Neuronal stem cell (in vitro differentiated cells): ENCODE data around the gene PCDHA8.
"Not testable (repeated sequence)": the region's sequence is repeated elsewhere in the genome, so short reads cannot be mapped to it uniquely, and the experiment has no call there.

Experiments
- DNase-seq: peaks from one replicate; pipeline ENCODE4 v3.0.0-alpha.2; 2013; ENCODE audit warnings: low spot score
- H2AFZ ChIP-seq: one replicate; pipeline ENCODE4 v1.6.1; 2013; ENCODE audit warnings: mild to moderate bottlenecking, low read length, inconsistent platforms
- H2AK5ac ChIP-seq: 2 replicates; pipeline ENCODE4 v1.6.1; 2013; ENCODE audit warnings: low read depth, mild to moderate bottlenecking, inconsistent platforms, low read length, moderate library complexity, mixed read lengths
- H2BK120ac ChIP-seq: 2 replicates; pipeline ENCODE4 v1.6.1; 2013; ENCODE audit warnings: low read depth, mild to moderate bottlenecking, inconsistent platforms, low read length, moderate library complexity, mixed read lengths
- H2BK12ac ChIP-seq: one replicate; pipeline ENCODE4 v1.6.1; 2013; ENCODE audit warnings: low read length, inconsistent platforms
- H2BK15ac ChIP-seq: 2 replicates; pipeline ENCODE4 v1.6.1; 2013; ENCODE audit warnings: mild to moderate bottlenecking, low read length, inconsistent platforms, mixed read lengths
- H2BK5ac ChIP-seq: one replicate; pipeline ENCODE4 v1.6.1; 2013; ENCODE audit warnings: inconsistent platforms, mild to moderate bottlenecking, low read length, moderate library complexity
- H3K14ac ChIP-seq: one replicate; pipeline ENCODE4 v1.6.1; 2013; ENCODE audit warnings: low read length, inconsistent platforms
- H3K18ac ChIP-seq: 2 replicates; pipeline ENCODE4 v1.6.1; 2013; ENCODE audit warnings: low read length, inconsistent platforms
- H3K23ac ChIP-seq: 2 replicates; pipeline ENCODE4 v1.6.1; 2013; ENCODE audit warnings: low read depth, mild to moderate bottlenecking, mixed read lengths, low read length, inconsistent platforms; ENCODE audit not compliant: poor library complexity
- H3K27ac ChIP-seq: replicated peaks from 3 replicates; pipeline ENCODE4 v1.5.1; 2013; ENCODE audit warnings: low read length, inconsistent platforms
- H3K27me3 ChIP-seq, 3 experiments: 2 replicates each; pipeline ENCODE4 v1.6.1; 2013; ENCODE audit warnings: low read length in 3 of 3, mild to moderate bottlenecking in 2 of 3, inconsistent platforms in 1 of 3, low read depth in 1 of 3, mixed read lengths in 1 of 3, moderate library complexity in 1 of 3; ENCODE audit not compliant: control insufficient read depth in 3 of 3, insufficient read depth in 3 of 3
- H3K36me3 ChIP-seq, 2 donors: replicated peaks in 1 of 2; 2 replicates each; pipeline ENCODE4 v1.6.1; 2013; ENCODE audit warnings: low read length in 2 of 2; ENCODE audit not compliant: control insufficient read depth in 2 of 2, insufficient read depth in 2 of 2
- H3K4ac ChIP-seq: 2 replicates; pipeline ENCODE4 v1.6.1; 2013; ENCODE audit warnings: inconsistent platforms, mild to moderate bottlenecking, low read length, moderate library complexity
- H3K4me1 ChIP-seq, 2 donors: 1 replicate in 1 of 2; 2 replicates in 1 of 2; pipeline ENCODE4 v1.6.1; 2013; ENCODE audit warnings: low read length in 2 of 2, low read depth in 1 of 2; ENCODE audit not compliant: control insufficient read depth in 2 of 2, insufficient read depth in 1 of 2
- H3K4me2 ChIP-seq: one replicate; pipeline ENCODE4 v1.6.1; 2013; ENCODE audit warnings: mild to moderate bottlenecking, low read length, inconsistent platforms; ENCODE audit not compliant: insufficient read depth, poor library complexity, severe bottlenecking
- H3K4me3 ChIP-seq, 2 donors: 2 replicates each; pipeline ENCODE4 v1.5.1; 2013; ENCODE audit warnings: low read length in 2 of 2, mild to moderate bottlenecking in 2 of 2, inconsistent platforms in 1 of 2, moderate library complexity in 1 of 2
- H3K79me1 ChIP-seq: one replicate; pipeline ENCODE4 v1.6.1; 2013; ENCODE audit warnings: low read depth, mild to moderate bottlenecking, inconsistent platforms, low read length, moderate library complexity
- H3K9ac ChIP-seq: one replicate; pipeline ENCODE4 v1.6.1; 2013; ENCODE audit warnings: mild to moderate bottlenecking, low read depth, low read length, inconsistent platforms; ENCODE audit not compliant: poor library complexity
- H3K9me3 ChIP-seq, 2 donors: replicated peaks in 1 of 2; 2 replicates each; pipeline versions ENCODE3 to v1.6.1; 2013; ENCODE audit warnings: low read length in 2 of 2, mild to moderate bottlenecking in 2 of 2, inconsistent platforms in 1 of 2, low read depth in 1 of 2, mixed read lengths in 1 of 2, moderate library complexity in 1 of 2; ENCODE audit not compliant: control insufficient read depth in 2 of 2, insufficient read depth in 1 of 2
- H4K8ac ChIP-seq: one replicate; pipeline ENCODE4 v1.6.1; 2013; ENCODE audit warnings: low read depth, mild to moderate bottlenecking, inconsistent platforms, low read length, moderate library complexity
- H4K91ac ChIP-seq: one replicate; pipeline ENCODE4 v1.6.1; 2013; ENCODE audit warnings: low read length, low read depth, mild to moderate bottlenecking, inconsistent platforms; ENCODE audit not compliant: poor library complexity
- WGBS, 2 donors: extraction: QIAGEN DNeasy Blood & Tissue Kit; methylation state at CpG; one replicate each; pipeline ENCODE4 v1.1.7; 2013; ENCODE audit warnings: missing lambda C conversion rate in 2 of 2, mixed read lengths in 1 of 2; ENCODE audit not compliant: insufficient read length in 2 of 2, insufficient replicate concordance in 1 of 2; ENCODE audit errors: extremely low coverage in 2 of 2; 5-methylcytosine and 5-hydroxymethylcytosine counted together

PCDHA8 gene

GRCh38 chr5:140796072-140796717 is 44.8 kb upstream of the PCDHA8 start:
- H2AFZ ChIP-seq, H2BK120ac ChIP-seq, H4K91ac ChIP-seq, H3K27me3 ChIP-seq, H3K9ac ChIP-seq, H3K23ac ChIP-seq, H3K36me3 ChIP-seq, H2BK12ac ChIP-seq, DNase-seq, H3K4ac ChIP-seq, H3K27ac ChIP-seq, H3K18ac ChIP-seq, H2AK5ac ChIP-seq, H2BK5ac ChIP-seq, H3K4me1 ChIP-seq, H3K79me1 ChIP-seq, H2BK15ac ChIP-seq, H3K14ac ChIP-seq: not testable (repeated sequence)
- WGBS, 2 donors, result no CpG with 5 or more reads among the region's 72 CpGs
- peak overlapping the region in 1 of 2 donors; percentile 69 for H3K4me3 ChIP-seq
- peak overlapping the region; percentile 11 for H3K4me2 ChIP-seq
- H3K9me3 ChIP-seq, result peaks cover 24 to 53% of the 10 kb centered on the region in 2 donors
- peak overlapping the region; percentile 52 for H4K8ac ChIP-seq

GRCh38 chr5:140796718-140797095 is 44.3 kb upstream of the PCDHA8 start:
- peak overlapping the region; percentile 63 for H3K9ac ChIP-seq
- peak overlapping the region in 1 of 2 donors; percentile 69 for H3K4me3 ChIP-seq
- H3K27me3 ChIP-seq, result no peaks in the 10 kb centered on the region
- no peak overlapping the region for H3K4ac ChIP-seq
- no peaks in the 10 kb centered on the region for H3K4me1 ChIP-seq
- no peak for DNase-seq
- peaks cover 3% of the 10 kb centered on the region for H3K79me1 ChIP-seq
- H3K27ac ChIP-seq, result no peak overlapping the region
- H3K4me2 ChIP-seq, result no peak overlapping the region
- H3K36me3 ChIP-seq, result peaks cover 2 to 8% of the 10 kb centered on the region in 2 donors
- no peak overlapping the region for H2BK120ac ChIP-seq
- H2AK5ac ChIP-seq, result no peak overlapping the region
- peaks cover 24 to 58% of the 10 kb centered on the region in 2 donors for H3K9me3 ChIP-seq
- peak overlapping the region; percentile 89 for H3K23ac ChIP-seq
- WGBS, 2 donors, result no CpG with 5 or more reads among the region's 39 CpGs
- H2BK12ac ChIP-seq, result peak overlapping the region; percentile 41
- H2BK5ac ChIP-seq, result no peak overlapping the region
- H3K14ac ChIP-seq, result peak overlapping the region; percentile 31
- no peak overlapping the region for H4K91ac ChIP-seq
- H2AFZ ChIP-seq, result no peak overlapping the region
- no peak overlapping the region for H3K18ac ChIP-seq
- peak overlapping the region; percentile 52 for H4K8ac ChIP-seq
- no peak overlapping the region for H2BK15ac ChIP-seq

- H3K4me3 ChIP-seq, result peak within 1 kb of the TSS in 1 of 2 donors; percentile 50
- no peak within 1 kb of the TSS for H3K9ac ChIP-seq
- WGBS, 2 donors, result no CpG with 5 or more reads among the region's 29 CpGs
- H3K23ac ChIP-seq, result no peak within 1 kb of the TSS
- DNase-seq, result no peak
- H2BK5ac ChIP-seq, result no peak within 1 kb of the TSS
- no peak within 1 kb of the TSS for H2AFZ ChIP-seq
- H3K9me3 ChIP-seq, result peaks cover 26 to 55% of the 10 kb centered on the region in 2 donors
- no peaks in the 10 kb centered on the region for H3K4me1 ChIP-seq
- no peak within 1 kb of the TSS for H3K4ac ChIP-seq
- no peak within 1 kb of the TSS for H4K91ac ChIP-seq
- no peak within 1 kb of the TSS for H2BK12ac ChIP-seq
- H3K79me1 ChIP-seq, result peaks cover 6% of the 10 kb centered on the region
- no peak within 1 kb of the TSS for H3K4me2 ChIP-seq
- H2AK5ac ChIP-seq, result no peak within 1 kb of the TSS
- H2BK15ac ChIP-seq, result no peak within 1 kb of the TSS
- no peaks in the 10 kb centered on the region for H3K27me3 ChIP-seq
- H3K14ac ChIP-seq, result no peak within 1 kb of the TSS
- no peak within 1 kb of the TSS for H4K8ac ChIP-seq
- peaks cover 5 to 16% of the 10 kb centered on the region in 2 donors for H3K36me3 ChIP-seq
- H3K18ac ChIP-seq, result no peak within 1 kb of the TSS
- H3K27ac ChIP-seq, result no peak within 1 kb of the TSS
- H2BK120ac ChIP-seq, result no peak within 1 kb of the TSS
Observed at GRCh38 chr5:140800816-140801493, 40.0 kb upstream of the PCDHA8 start, which contains the start of gene PCDHA3. PCDHA3 (plus strand) TSS chr5:140801057.

DNA sequence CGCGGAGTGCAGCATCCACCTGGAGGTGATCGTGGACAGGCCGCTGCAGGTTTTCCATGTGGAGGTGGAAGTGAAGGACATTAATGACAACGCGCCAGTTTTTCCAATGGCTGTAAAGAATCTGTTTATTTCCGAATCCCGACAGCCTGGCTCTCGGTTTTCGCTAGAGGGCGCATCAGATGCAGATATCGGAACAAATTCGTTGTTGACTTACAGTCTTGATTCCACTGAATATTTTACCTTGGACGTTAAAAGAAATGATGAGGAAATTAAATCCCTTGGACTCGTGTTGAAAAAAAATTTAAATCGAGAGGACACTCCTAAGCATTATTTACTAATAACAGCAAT is 39.5 kb upstream of the PCDHA8 start:
- Histone ChIP-seq H2BK12ac (no peak overlapping the region), H3K4me3 (no peak overlapping the region), H3K9me3 (peaks cover 23 to 54% of the 10 kb centered on the region in 2 donors), H2BK5ac (no peak overlapping the region), H3K27me3 (no peaks in the 10 kb centered on the region), H3K23ac (no peak overlapping the region), H2AK5ac (no peak overlapping the region), H3K27ac (no peak overlapping the region), H4K91ac (no peak overlapping the region), H4K8ac (no peak overlapping the region), H3K18ac (no peak overlapping the region), H3K4ac (no peak overlapping the region), H2BK15ac (no peak overlapping the region), H2AFZ (no peak overlapping the region), H3K4me1 (no peaks in the 10 kb centered on the region), H2BK120ac (no peak overlapping the region), H3K4me2 (no peak overlapping the region), H3K9ac (no peak overlapping the region), H3K36me3 (peaks cover 5 to 14% of the 10 kb centered on the region in 2 donors), H3K79me1 (peaks cover 6% of the 10 kb centered on the region), H3K14ac (no peak overlapping the region)
- WGBS, 2 donors, result no CpG with 5 or more reads among the region's 16 CpGs
- DNase-seq, result no peak
